Measurements from ENCODE around the gene NACC2. TPM values are rescaled to one million over a fixed set of nuclear protein-coding genes. Genes with fewer than 3 reads are reported as not detected.
A peak's percentile ranks its signal among the peaks of the same experiment; 100 is the strongest.

The NACC2 gene
- total RNA-seq, 1 donor from 2014 or later = 8.1 TPM

GRCh38 chr9:136131629-136132511 lies 36.8 kb upstream of the NACC2 start:
- Mint-ChIP-seq H3K4me3 (no peak overlapping the region), H3K36me3 (ENCODE audit: low read depth) (no peaks in the 10 kb centered on the region), H3K27me3 (ENCODE audit: low read depth) (peaks cover 55% of the 10 kb centered on the region), H3K4me1 (peaks cover 5% of the 10 kb centered on the region), H3K9me3 (no peaks in the 10 kb centered on the region), H3K27ac (ENCODE audit: unreplicated experiment) (peak overlapping the region; percentile 62)
- TF ChIP-seq CTCF (conservative IDR thresholded peaks at IDR 0.05) = no peak
- no peak for DNase-seq (ENCODE audit: low read depth, low spot score)

- H3K9me3 Mint-ChIP-seq = peaks cover 5% of the 10 kb centered on the region
- peaks cover 40% of the 10 kb centered on the region for H3K27me3 Mint-ChIP-seq (ENCODE audit: low read depth)
- no peak for TF ChIP-seq CTCF (conservative IDR thresholded peaks at IDR 0.05)
- no peak for DNase-seq (ENCODE audit: low read depth, low spot score)
- H3K4me1 Mint-ChIP-seq = peaks cover 3% of the 10 kb centered on the region
- no peak overlapping the region for H3K27ac Mint-ChIP-seq (ENCODE audit: unreplicated experiment)
- no peak overlapping the region for H3K4me3 Mint-ChIP-seq
- H3K36me3 Mint-ChIP-seq (ENCODE audit: low read depth) = no peaks in the 10 kb centered on the region
Measured at GRCh38 chr9:136129176-136129575, 34.1 kb upstream of the NACC2 start.

GRCh38 chr9:136128436-136128835 lies 33.3 kb upstream of the NACC2 start:
- no peak for TF ChIP-seq CTCF (conservative IDR thresholded peaks at IDR 0.05)
- H3K36me3 Mint-ChIP-seq (ENCODE audit: low read depth) = no peaks in the 10 kb centered on the region
- H3K27ac Mint-ChIP-seq (ENCODE audit: unreplicated experiment) = peak overlapping the region; percentile 57
- H3K4me1 Mint-ChIP-seq = no peaks in the 10 kb centered on the region
- DNase-seq (ENCODE audit: low read depth, low spot score) = no peak
- peaks cover 34% of the 10 kb centered on the region for H3K27me3 Mint-ChIP-seq (ENCODE audit: low read depth)
- H3K4me3 Mint-ChIP-seq = no peak overlapping the region
- peaks cover 5% of the 10 kb centered on the region for H3K9me3 Mint-ChIP-seq

- H3K36me3 Mint-ChIP-seq (ENCODE audit: low read depth) = no peaks in the 10 kb centered on the region
- TF ChIP-seq CTCF (conservative IDR thresholded peaks at IDR 0.05) = no peak
- no peak overlapping the region for H3K27ac Mint-ChIP-seq (ENCODE audit: unreplicated experiment)
- peaks cover 5% of the 10 kb centered on the region for H3K9me3 Mint-ChIP-seq
- peaks cover 33% of the 10 kb centered on the region for H3K27me3 Mint-ChIP-seq (ENCODE audit: low read depth)
- no peak overlapping the region for H3K4me3 Mint-ChIP-seq
- DNase-seq (ENCODE audit: low read depth, low spot score) = no peak
- no peaks in the 10 kb centered on the region for H3K4me1 Mint-ChIP-seq
Measured at GRCh38 chr9:136127313-136127712, 32.2 kb upstream of the NACC2 start.

- Mint-ChIP-seq H3K36me3 (ENCODE audit: low read depth) (no peaks in the 10 kb centered on the region), H3K4me1 (no peaks in the 10 kb centered on the region), H3K27ac (ENCODE audit: unreplicated experiment) (no peak overlapping the region), H3K4me3 (no peak overlapping the region), H3K9me3 (peaks cover 5% of the 10 kb centered on the region), H3K27me3 (ENCODE audit: low read depth) (peaks cover 20% of the 10 kb centered on the region)
- TF ChIP-seq CTCF (conservative IDR thresholded peaks at IDR 0.05) = no peak
- no peak for DNase-seq (ENCODE audit: low read depth, low spot score)
Measured at GRCh38 chr9:136124976-136125692, 30.0 kb upstream of the NACC2 start.

Measured in neural crest cell (in vitro differentiated cells).